ENCODE measurements around the gene LPP.

- TF ChIP-seq CTCF (IDR thresholded peaks at IDR 0.05; ENCODE audit: low read length), result no peak
- TF ChIP-seq EZH2 (IDR thresholded peaks at IDR 0.05; ENCODE audit: borderline replicate concordance, low read length), result no peak
Measured at GRCh38 chr3:188533612-188534357, 379.8 kb downstream of the LPP start.
